Measurements from ENCODE around the gene TMEM233. TPM values are rescaled to one million over a fixed set of nuclear protein-coding genes. Genes with fewer than 3 reads are reported as not detected.
A peak's percentile ranks its signal among the peaks of the same experiment; 100 is the strongest.

Gene TMEM233
- total and polyA plus RNA-seq, 10 of the 15 experiments (the other 5 are each of a cell fraction or from before 2014, with no cell fraction given) = not detected

DNA sequence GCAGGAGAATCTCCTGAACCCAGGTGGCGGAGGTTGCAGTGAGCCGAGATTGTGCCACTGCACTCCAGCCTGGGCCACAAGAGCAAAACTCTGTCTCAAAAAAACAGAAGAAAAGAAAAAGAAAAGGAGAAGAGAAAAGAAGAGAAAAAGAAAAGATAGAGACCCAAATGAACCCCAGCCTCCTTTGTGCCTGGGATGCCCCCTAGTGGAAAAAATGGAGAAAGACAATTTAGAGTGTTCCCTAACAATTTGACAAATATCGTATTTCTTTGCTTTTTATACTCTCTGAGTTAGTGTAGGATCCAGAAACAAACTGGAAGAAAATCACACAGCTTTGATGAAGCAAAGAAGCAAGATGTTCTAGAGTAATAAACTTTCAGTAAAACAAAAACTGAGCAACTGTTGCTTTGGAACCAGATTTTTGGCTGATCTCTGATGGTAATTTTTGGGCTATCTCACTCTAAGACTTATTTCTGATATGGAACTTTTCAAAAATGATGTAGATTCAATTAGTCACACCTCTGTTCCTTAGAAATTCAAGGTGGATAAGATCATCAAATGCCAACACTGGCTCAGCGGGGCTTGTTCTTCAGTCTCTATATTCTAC lies 55.7 kb downstream of the TMEM233 start:
- no peak overlapping the region for H3K4me3 ChIP-seq
- SMC1A ChIA-PET (ENCODE audit: uncharacterized antibody, unreplicated experiment) = interaction anchor here (1.3 to 2.0 kb wide), 4 partner anchors 9 to 104 kb away, joined by 4 to 6 read pairs (median 5); no protein-coding TSS in a partner anchor
- ATAC-seq = no peak

More for the DNA sequence above, 55.7 kb downstream of the TMEM233 start:
- TF ChIP-seq SMC3 (IDR thresholded peaks at IDR 0.05; ENCODE audit: borderline replicate concordance, low read length) (peak; percentile 33; the same call in 1 of the 2 replicates), YBX1 (IDR thresholded peaks at IDR 0.05) (no peak), MYB (IDR thresholded peaks at IDR 0.05; ENCODE audit: borderline replicate concordance, low read depth, low read length) (no peak), RAD21 (IDR thresholded peaks at IDR 0.05; ENCODE audit: insufficient read depth, low read depth, low read length) (peak; percentile 67)
- TF ChIP-seq, protein P1, sequence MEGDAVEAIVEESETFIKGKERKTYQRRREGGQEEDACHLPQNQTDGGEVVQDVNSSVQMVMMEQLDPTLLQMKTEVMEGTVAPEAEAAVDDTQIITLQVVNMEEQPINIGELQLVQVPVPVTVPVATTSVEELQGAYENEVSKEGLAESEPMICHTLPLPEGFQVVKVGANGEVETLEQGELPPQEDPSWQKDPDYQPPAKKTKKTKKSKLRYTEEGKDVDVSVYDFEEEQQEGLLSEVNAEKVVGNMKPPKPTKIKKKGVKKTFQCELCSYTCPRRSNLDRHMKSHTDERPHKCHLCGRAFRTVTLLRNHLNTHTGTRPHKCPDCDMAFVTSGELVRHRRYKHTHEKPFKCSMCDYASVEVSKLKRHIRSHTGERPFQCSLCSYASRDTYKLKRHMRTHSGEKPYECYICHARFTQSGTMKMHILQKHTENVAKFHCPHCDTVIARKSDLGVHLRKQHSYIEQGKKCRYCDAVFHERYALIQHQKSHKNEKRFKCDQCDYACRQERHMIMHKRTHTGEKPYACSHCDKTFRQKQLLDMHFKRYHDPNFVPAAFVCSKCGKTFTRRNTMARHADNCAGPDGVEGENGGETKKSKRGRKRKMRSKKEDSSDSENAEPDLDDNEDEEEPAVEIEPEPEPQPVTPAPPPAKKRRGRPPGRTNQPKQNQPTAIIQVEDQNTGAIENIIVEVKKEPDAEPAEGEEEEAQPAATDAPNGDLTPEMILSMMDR (IDR thresholded peaks at IDR 0.05 in 2 of 3, conservative IDR thresholded peaks at IDR 0.05 in 1 of 3; ENCODE audit: control insufficient read depth in 2 of 3, extremely low read depth in 1 of 3, insufficient read depth in 1 of 3, low read depth in 3 of 3, low read length in 3 of 3) = peak; percentile 61 to 69 (median 62)
- Histone ChIP-seq H3K9ac (ENCODE audit: control insufficient read depth, insufficient read depth, low read length) (no peak overlapping the region), H4K20me1 (ENCODE audit: control insufficient read depth, insufficient read depth) (no peaks in the 10 kb centered on the region), H3K79me2 (ENCODE audit: control insufficient read depth, insufficient read depth, low read length) (no peaks in the 10 kb centered on the region), H3K4me2 (ENCODE audit: control insufficient read depth, insufficient read depth) (no peak overlapping the region), H3K27ac (ENCODE audit: control insufficient read depth, insufficient read depth) (no peak overlapping the region), H2AFZ (ENCODE audit: control insufficient read depth, low read depth, low read length) (no peak overlapping the region), H3K9me3 (replicated peaks; ENCODE audit: control insufficient read depth, insufficient read depth, low read length) (no peaks in the 10 kb centered on the region; the same call in 2 of the 3 replicates), H3K36me3 (ENCODE audit: control insufficient read depth in 2 of 2, insufficient read depth in 2 of 2, low read length in 1 of 2) (no peaks in the 10 kb centered on the region), H3K4me1 (ENCODE audit: control insufficient read depth, insufficient read depth, low read length) (no peaks in the 10 kb centered on the region), H3K27me3 (replicated peaks in 1 of 2; ENCODE audit: control insufficient read depth in 2 of 2, insufficient read depth in 2 of 2, low read length in 1 of 2) (no peaks in the 10 kb centered on the region)
- 57% methylated on average over 4 of the region's 4 CpGs for WGBS (ENCODE audit: insufficient coverage, insufficient replicate concordance, low lambda C conversion rate, missing lambda C conversion rate)
- ChIA-PET POLR2A (no interaction called here), RAD21 (ENCODE audit: unreplicated experiment) (interaction anchor here (2.0 kb wide), 1 partner anchor 18 kb away, joined by 6 read pairs; the partner anchor contains the start of gene PRKAB1), CTCF (interaction anchor here (0.8 to 3.5 kb wide), 15 partner anchors 10 to 613 kb away, joined by 3 to 23 read pairs (median 4); partner anchors contain the start of gene PRKAB1)
- DNase-seq (ENCODE audit: low read depth, low spot score) (no peak), FAIRE-seq (peak; percentile 57)
- intact Hi-C loops (cut with micrococcal nuclease; ENCODE audit: unreplicated experiment) = loop anchor here (5.0 kb wide), 1 partner anchor 207 kb away; no protein-coding TSS in a partner anchor
- in situ Hi-C loops (cut with MboI) = loop anchor here (5.0 kb wide), 1 partner anchor 202 kb away; no protein-coding TSS in a partner anchor
- no TSS peak for BruUV-seq (replicated peaks)

Measured in GM12878 (cell line).